HG02884 (cell line): Measurements from ENCODE around the gene ICE1.
"Not testable (repeated sequence)": the region's sequence is repeated elsewhere in the genome, so short reads cannot be mapped to it uniquely, and the experiment has no call there.

ENCODE experiments used
- ATAC-seq: cut with Tn5 transposase; IDR thresholded peaks from one replicate; pipeline ENCODE4 v1.9.1; 2021; ENCODE audit warnings: mild to moderate bottlenecking, moderate library complexity; ENCODE audit not compliant: unreplicated experiment

The ICE1 gene

GRCh38 chr5:5421961-5422818 lies at the start of gene ICE1:
ICE1 (plus strand) TSS chr5:5422677; CDS start chr5:5422916, 239 bp downstream.
- peak; percentile 74 for ATAC-seq

- no peak for ATAC-seq
These were observed 49.5 kb upstream of the ICE1 start for GRCh38 chr5:5372930-5373329.

GRCh38 chr5:5373351-5373989 lies 49.0 kb upstream of the ICE1 start:
- ATAC-seq: no peak

- no peak for ATAC-seq
These were observed 48.3 kb upstream of the ICE1 start for GRCh38 chr5:5374009-5374715.

- no peak for ATAC-seq
These were observed 44.7 kb upstream of the ICE1 start for GRCh38 chr5:5377780-5378179.

- no peak for ATAC-seq
These were observed 43.9 kb upstream of the ICE1 start for GRCh38 chr5:5378531-5378930.

GRCh38 chr5:5380298-5380697 lies 42.2 kb upstream of the ICE1 start:
- ATAC-seq: no peak

- no peak for ATAC-seq
These were observed 41.1 kb upstream of the ICE1 start for GRCh38 chr5:5381310-5381913.

GRCh38 chr5:5383461-5383860 lies 39.0 kb upstream of the ICE1 start:
- no peak for ATAC-seq

GRCh38 chr5:5384660-5385330 lies 37.7 kb upstream of the ICE1 start:
- ATAC-seq: no peak

GRCh38 chr5:5385331-5385662 lies 37.2 kb upstream of the ICE1 start:
- ATAC-seq: no peak

- ATAC-seq: no peak
These were observed 36.1 kb upstream of the ICE1 start for GRCh38 chr5:5386329-5386728.

- no peak for ATAC-seq
These were observed 35.3 kb upstream of the ICE1 start for GRCh38 chr5:5387192-5387591.

- ATAC-seq: no peak
These were observed 34.7 kb upstream of the ICE1 start for GRCh38 chr5:5387777-5388176.

GRCh38 chr5:5390121-5390869 lies 32.2 kb upstream of the ICE1 start:
- not testable (repeated sequence) for ATAC-seq

- ATAC-seq: not testable (repeated sequence)
These were observed 30.0 kb upstream of the ICE1 start for GRCh38 chr5:5392504-5392903.

- ATAC-seq: not testable (repeated sequence)
These were observed 28.0 kb upstream of the ICE1 start for GRCh38 chr5:5394384-5394986.

GRCh38 chr5:5395093-5395492 lies 27.4 kb upstream of the ICE1 start:
- not testable (repeated sequence) for ATAC-seq

GRCh38 chr5:5398071-5398470 lies 24.4 kb upstream of the ICE1 start:
- ATAC-seq: no peak

- no peak for ATAC-seq
These were observed 21.4 kb upstream of the ICE1 start for GRCh38 chr5:5401095-5401494.
